Cardiac fibroblast (primary cell): Measurements from ENCODE around the gene PITPNM1.
"Not testable (repeated sequence)": the region's sequence is repeated elsewhere in the genome, so short reads cannot be mapped to it uniquely, and the experiment has no call there.

ENCODE experiments used
- DNase-seq, 2 donors: peaks; one replicate each; pipeline versions ENCODE4 v3.0.0 to v3.0.0-alpha.2; 2010; ENCODE audit warnings: low read depth in 2 of 2
- H3K4me3 ChIP-seq, 2 donors: replicated peaks in 1 of 2; 1 replicate in 1 of 2; 2 replicates in 1 of 2; pipeline ENCODE4 v1.5.1; 2011; ENCODE audit warnings: low read depth in 2 of 2, low read length in 2 of 2, mild to moderate bottlenecking in 2 of 2, moderate library complexity in 1 of 2
- CTCF ChIP-seq: IDR thresholded peaks from one replicate; pipeline ENCODE4 v1.5.1; 2011; ENCODE audit warnings: low read depth, mild to moderate bottlenecking, low read length, inconsistent platforms

PITPNM1 gene

DNA sequence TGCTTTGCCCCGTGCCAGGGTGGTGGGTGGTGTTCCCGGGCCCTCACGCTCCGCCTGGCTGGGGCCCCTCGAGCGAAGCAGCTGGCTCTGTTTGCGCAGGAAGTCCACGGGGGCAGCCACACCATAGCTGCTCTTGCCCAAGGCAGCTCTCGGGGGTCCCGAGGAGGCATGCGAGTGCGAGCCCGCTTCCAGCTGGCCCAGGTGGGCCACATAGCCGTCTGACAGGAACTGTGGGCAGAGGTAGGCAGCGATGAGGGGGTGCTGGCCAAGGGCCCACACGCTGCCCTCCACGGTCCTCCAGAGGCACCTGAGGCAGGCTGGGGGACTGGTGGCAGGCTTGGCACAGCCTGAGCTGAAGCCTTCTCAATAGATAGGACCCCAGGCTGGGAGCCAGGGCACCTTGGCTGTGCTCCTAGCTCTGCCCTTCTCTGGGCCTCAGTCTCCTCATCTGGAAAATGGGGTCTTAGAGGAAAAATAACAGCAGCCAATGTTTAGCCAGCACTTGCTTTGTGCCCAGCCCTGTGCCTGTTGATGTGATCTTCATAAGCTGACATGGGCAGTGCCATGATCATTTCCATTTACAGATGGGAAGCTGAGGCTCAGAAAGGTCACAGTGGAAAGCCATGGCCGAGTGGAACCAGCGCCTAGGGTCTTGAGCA is 13.0 kb downstream of the PITPNM1 start:
- H3K4me3 ChIP-seq = no peak overlapping the region
- no peak for TF ChIP-seq CTCF
- no peak for DNase-seq

GRCh38 chr11:67491276-67492068 is 13.7 kb downstream of the PITPNM1 start:
- no peak for TF ChIP-seq CTCF
- no peak for DNase-seq
- H3K4me3 ChIP-seq = no peak overlapping the region

GRCh38 chr11:67490727-67491065 is 14.5 kb downstream of the PITPNM1 start:
- H3K4me3 ChIP-seq = no peak overlapping the region
- TF ChIP-seq CTCF = no peak
- no peak for DNase-seq

GRCh38 chr11:67489885-67490726 is 15.1 kb downstream of the PITPNM1 start:
- DNase-seq = no peak
- no peak for TF ChIP-seq CTCF
- no peak overlapping the region for H3K4me3 ChIP-seq

- no peak for TF ChIP-seq CTCF
- DNase-seq = no peak
- H3K4me3 ChIP-seq = no peak overlapping the region
Observed at GRCh38 chr11:67489203-67489884, 15.8 kb downstream of the PITPNM1 start.

- H3K4me3 ChIP-seq = no peak overlapping the region
- TF ChIP-seq CTCF = no peak
- DNase-seq = no peak
Observed at GRCh38 chr11:67486481-67487195, 18.5 kb downstream of the PITPNM1 start.

- H3K4me3 ChIP-seq, DNase-seq: not testable (repeated sequence)
Observed at GRCh38 chr11:67485873-67486361, 19.2 kb downstream of the PITPNM1 start.
